PC-3 (cell line): ENCODE data around the gene HSPB1.

Source experiments
- EZH2 ChIP-seq: fragments of 300-600 bp; sonication (generic); IDR thresholded peaks from one replicate; pipeline ENCODE4 v1.6.1; 2017; ENCODE audit warnings: antibody characterized with exemption, mild to moderate bottlenecking, low read length; ENCODE audit not compliant: unreplicated experiment
- EZH2phosphoT487 ChIP-seq: fragments of 300-600 bp; sonication (generic); IDR thresholded peaks from 2 replicates; pipeline ENCODE4 v1.6.1; 2018; ENCODE audit warnings: mild to moderate bottlenecking, antibody characterized with exemption, low read length, borderline replicate concordance
- TF ChIP-seq, protein P1 (sequence below): fragments of 300-600 bp; sonication (generic); conservative IDR thresholded peaks from 2 replicates; pipeline ENCODE4 v1.5.1; 2017; ENCODE audit warnings: antibody characterized with exemption, low read depth, mild to moderate bottlenecking, low read length

DNA sequence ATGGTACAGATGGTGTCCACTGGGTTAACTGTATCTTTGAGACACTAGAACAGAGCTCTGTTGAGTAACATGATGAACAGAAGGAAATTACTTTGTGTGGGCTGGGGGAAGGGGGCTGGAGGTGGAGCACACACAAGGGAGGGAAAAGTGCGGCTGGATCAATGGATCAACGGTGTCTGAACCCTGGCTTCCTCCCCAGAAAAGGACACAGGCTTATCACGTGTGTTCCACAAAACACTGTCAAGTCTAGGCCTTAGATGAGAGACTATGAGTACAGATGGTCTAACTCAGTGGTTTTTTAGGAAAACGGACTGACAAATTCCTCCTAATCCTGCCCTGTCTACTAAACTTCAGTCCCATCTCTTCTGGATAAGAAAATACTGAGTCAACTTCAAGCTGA is 27.8 kb downstream of the HSPB1 start:
- TF ChIP-seq, protein P1, sequence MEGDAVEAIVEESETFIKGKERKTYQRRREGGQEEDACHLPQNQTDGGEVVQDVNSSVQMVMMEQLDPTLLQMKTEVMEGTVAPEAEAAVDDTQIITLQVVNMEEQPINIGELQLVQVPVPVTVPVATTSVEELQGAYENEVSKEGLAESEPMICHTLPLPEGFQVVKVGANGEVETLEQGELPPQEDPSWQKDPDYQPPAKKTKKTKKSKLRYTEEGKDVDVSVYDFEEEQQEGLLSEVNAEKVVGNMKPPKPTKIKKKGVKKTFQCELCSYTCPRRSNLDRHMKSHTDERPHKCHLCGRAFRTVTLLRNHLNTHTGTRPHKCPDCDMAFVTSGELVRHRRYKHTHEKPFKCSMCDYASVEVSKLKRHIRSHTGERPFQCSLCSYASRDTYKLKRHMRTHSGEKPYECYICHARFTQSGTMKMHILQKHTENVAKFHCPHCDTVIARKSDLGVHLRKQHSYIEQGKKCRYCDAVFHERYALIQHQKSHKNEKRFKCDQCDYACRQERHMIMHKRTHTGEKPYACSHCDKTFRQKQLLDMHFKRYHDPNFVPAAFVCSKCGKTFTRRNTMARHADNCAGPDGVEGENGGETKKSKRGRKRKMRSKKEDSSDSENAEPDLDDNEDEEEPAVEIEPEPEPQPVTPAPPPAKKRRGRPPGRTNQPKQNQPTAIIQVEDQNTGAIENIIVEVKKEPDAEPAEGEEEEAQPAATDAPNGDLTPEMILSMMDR: no peak
- TF ChIP-seq EZH2 (no peak), EZH2phosphoT487 (no peak)
